ENCODE results near the gene MIDN.
A peak's percentile ranks its signal among the peaks of the same experiment; 100 is the strongest.

Gene MIDN

GRCh38 chr19:1234955-1235380, 13.4 kb upstream of the MIDN start:
- Histone ChIP-seq H3K4me3 (ENCODE audit: low read depth, low read length) (no peak overlapping the region), H3K9me3 (no peaks in the 10 kb centered on the region), H3K4me1 (peaks cover 14% of the 10 kb centered on the region), H3K27me3 (no peaks in the 10 kb centered on the region), H3K36me3 (peaks cover 21% of the 10 kb centered on the region)
- no peak for DNase-seq
- TF ChIP-seq CTCF (IDR thresholded peaks at IDR 0.05; ENCODE audit: low read depth, low read length) = no peak

GRCh38 chr19:1235625-1236538, 12.5 kb upstream of the MIDN start:
- H3K9me3 ChIP-seq = no peaks in the 10 kb centered on the region
- peak overlapping the region; percentile 52 for H3K4me3 ChIP-seq (ENCODE audit: low read depth, low read length)
- no peak for DNase-seq
- TF ChIP-seq CTCF (IDR thresholded peaks at IDR 0.05; ENCODE audit: low read depth, low read length) = no peak
- no peaks in the 10 kb centered on the region for H3K27me3 ChIP-seq
- H3K4me1 ChIP-seq = peaks cover 14% of the 10 kb centered on the region
- peaks cover 21% of the 10 kb centered on the region for H3K36me3 ChIP-seq

- TF ChIP-seq CTCF (IDR thresholded peaks at IDR 0.05; ENCODE audit: low read depth, low read length) = no peak
- H3K4me3 ChIP-seq (ENCODE audit: low read depth, low read length) = peak overlapping the region; percentile 77
- peaks cover 21% of the 10 kb centered on the region for H3K36me3 ChIP-seq
- H3K9me3 ChIP-seq = no peaks in the 10 kb centered on the region
- peaks cover 14% of the 10 kb centered on the region for H3K4me1 ChIP-seq
- no peak for DNase-seq
- no peaks in the 10 kb centered on the region for H3K27me3 ChIP-seq
These were observed 11.8 kb upstream of the MIDN start for GRCh38 chr19:1236576-1236975.

- no peak for DNase-seq
- H3K4me3 ChIP-seq (ENCODE audit: low read depth, low read length) = peak overlapping the region; percentile 77
- H3K4me1 ChIP-seq = peaks cover 11% of the 10 kb centered on the region
- peaks cover 21% of the 10 kb centered on the region for H3K36me3 ChIP-seq
- H3K9me3 ChIP-seq = no peaks in the 10 kb centered on the region
- H3K27me3 ChIP-seq = no peaks in the 10 kb centered on the region
- TF ChIP-seq CTCF (IDR thresholded peaks at IDR 0.05; ENCODE audit: low read depth, low read length) = no peak
These were observed 11.2 kb upstream of the MIDN start for GRCh38 chr19:1237027-1237659.

GRCh38 chr19:1237754-1238368, 10.5 kb upstream of the MIDN start, which contains the start of gene CBARP:
TSS of gene CBARP (minus strand) at chr19:1238005. CDS start at chr19:1236100, 1,905 bp downstream.
- Histone ChIP-seq H3K4me3 (ENCODE audit: low read depth, low read length) (peak within 1 kb of the TSS; percentile 77), H3K27me3 (no peaks in the 10 kb centered on the region), H3K36me3 (peaks cover 21% of the 10 kb centered on the region), H3K9me3 (no peaks in the 10 kb centered on the region), H3K4me1 (peaks cover 4% of the 10 kb centered on the region)
- peak; percentile 72 for DNase-seq
- no peak for TF ChIP-seq CTCF (IDR thresholded peaks at IDR 0.05; ENCODE audit: low read depth, low read length)

Data from BE2C (cell line).